SK-N-SH (cell line): Measurements from ENCODE around the gene TXNDC9. TPM values are rescaled to one million over a fixed set of nuclear protein-coding genes. Genes with fewer than 3 reads are reported as not detected.

Source experiments
- CTCF ChIA-PET: fragments of 300-600, 350-600 bp; formaldehyde crosslinking; extraction: SDS; loops from one replicate; lab custom pipeline; 2021; lab: Yijun Ruan, JAX
- POLR2A ChIA-PET: fragments of 350-600 bp; sonication (Branson Sonifier 250); formaldehyde crosslinking; extraction: SDS; loops from one replicate; lab custom pipeline; 2020; ENCODE audit warnings: antibody characterized with exemption, inconsistent platforms; lab: Yijun Ruan, JAX
- DNase-seq: peaks from one replicate; pipeline ENCODE4 v3.0.0; 2012
- H2AFZ ChIP-seq: fragments of 200-600 bp; sonication (generic); 2 replicates; pipeline ENCODE4 v1.8.1; 2016; ENCODE audit warnings: antibody characterized with exemption, mild to moderate bottlenecking, low read depth
- H3F3A ChIP-seq: fragments of 200-600 bp; sonication (generic); replicated peaks from 2 replicates; pipeline ENCODE3; 2016; ENCODE audit warnings: antibody characterized with exemption, mild to moderate bottlenecking; ENCODE audit not compliant: insufficient read depth
- H3K27ac ChIP-seq, 2 experiments: fragments of 200-500 bp in 1 of 2; fragments of 200-600 bp in 1 of 2; sonication (Bioruptor generic) in 1 of 2; sonication (generic), shearing (Covaris generic) in 1 of 2; 2 replicates each; pipeline versions ENCODE4 v1.5.1 to v1.6.1; 2014 to 2016; ENCODE audit warnings: low read depth in 2 of 2, inconsistent platforms in 1 of 2, low read length in 1 of 2, mild to moderate bottlenecking in 1 of 2, mixed read lengths in 1 of 2
- H3K27me3 ChIP-seq: fragments of 200-600 bp; sonication (generic), shearing (Covaris generic); 2 replicates; pipeline ENCODE4 v1.6.1; 2016; ENCODE audit warnings: mixed run types; ENCODE audit not compliant: insufficient read depth
- H3K36me3 ChIP-seq, 2 experiments: fragments of 200-500 bp in 1 of 2; fragments of 200-600 bp in 1 of 2; sonication (Bioruptor generic) in 1 of 2; sonication (generic) in 1 of 2; replicated peaks in 1 of 2; 2 replicates each; pipeline versions ENCODE3 to v1.5.1; 2014 to 2016; ENCODE audit warnings: low read length in 1 of 2, mild to moderate bottlenecking in 1 of 2; ENCODE audit not compliant: insufficient read depth in 2 of 2, control insufficient read depth in 1 of 2
- H3K4me1 ChIP-seq, 2 experiments: fragments of 200-500 bp in 1 of 2; fragments of 200-600 bp in 1 of 2; sonication (Bioruptor generic) in 1 of 2; sonication (generic), shearing (Covaris generic) in 1 of 2; 2 replicates each; pipeline versions ENCODE4 v1.5.1 to v1.6.1; 2014 to 2016; ENCODE audit warnings: low read depth in 1 of 2, low read length in 1 of 2, mixed run types in 1 of 2; ENCODE audit not compliant: insufficient read depth in 2 of 2, control insufficient read depth in 1 of 2
- H3K4me2 ChIP-seq: fragments of 200-600 bp; sonication (generic), shearing (Covaris generic); 2 replicates; pipeline ENCODE4 v1.6.1; 2017; ENCODE audit warnings: mixed run types
- H3K4me3 ChIP-seq, 2 experiments: fragments of 200-500 bp in 1 of 2; fragments of 200-600 bp in 1 of 2; sonication (Bioruptor generic) in 1 of 2; sonication (generic), shearing (Covaris generic) in 1 of 2; 2 replicates each; pipeline versions ENCODE4 v1.5.1 to v1.8.1; 2014 to 2016; ENCODE audit warnings: low read depth in 2 of 2, inconsistent platforms in 1 of 2, low read length in 1 of 2, mild to moderate bottlenecking in 1 of 2, mixed read lengths in 1 of 2, moderate library complexity in 1 of 2
- H3K79me2 ChIP-seq: fragments of 200-600 bp; sonication (generic); 2 replicates; pipeline ENCODE4 v1.8.1; 2017; ENCODE audit warnings: mild to moderate bottlenecking; ENCODE audit not compliant: insufficient read depth
- H3K9ac ChIP-seq: fragments of 200-600 bp; sonication (generic); 2 replicates; pipeline ENCODE4 v1.6.1; 2017; ENCODE audit warnings: mixed run types
- H3K9me2 ChIP-seq: fragments of 200-600 bp; sonication (generic); 2 replicates; pipeline ENCODE4 v1.6.1; 2017; ENCODE audit warnings: mixed run types
- H3K9me3 ChIP-seq: fragments of 200-600 bp; sonication (generic); 2 replicates; pipeline ENCODE4 v1.6.1; 2017; ENCODE audit warnings: mixed run types, mild to moderate bottlenecking, moderate library complexity
- H4K20me1 ChIP-seq: fragments of 200-600 bp; sonication (generic); 2 replicates; pipeline ENCODE4 v1.6.1; 2017; ENCODE audit warnings: mild to moderate bottlenecking, mixed run types; ENCODE audit not compliant: insufficient read depth
- FOXJ3 ChIP-seq: sonication (generic); formaldehyde crosslinking; IDR thresholded peaks from 2 replicates; pipeline ENCODE4 v1.5.1; 2020; ENCODE audit warnings: mild to moderate bottlenecking, missing genetic modification reagents
- MXI1 ChIP-seq: IDR thresholded peaks from 2 replicates; pipeline ENCODE4 v1.6.1; 2012; ENCODE audit warnings: mild to moderate bottlenecking, low read depth, low read length, improper control_type of control experiment
- NFIC ChIP-seq: IDR thresholded peaks from 2 replicates; pipeline ENCODE4 v1.4.0; 2012; ENCODE audit warnings: borderline replicate concordance
- NRF1 ChIP-seq: IDR thresholded peaks from 2 replicates; pipeline ENCODE4 v1.6.1; 2012; ENCODE audit warnings: low read depth, mild to moderate bottlenecking, low read length
- REST ChIP-seq: IDR thresholded peaks from 2 replicates; pipeline ENCODE4 v1.6.1; 2012; ENCODE audit warnings: mild to moderate bottlenecking, low read depth, low read length, moderate library complexity
- TAF1 ChIP-seq: IDR thresholded peaks from 2 replicates; pipeline ENCODE4 v1.6.1; 2012; ENCODE audit warnings: low read depth, mild to moderate bottlenecking, low read length, moderate library complexity, borderline replicate concordance
- WGBS: methylation state at CpG from one replicate; pipeline ENCODE4 v1.1.6; 2017; ENCODE audit warnings: low lambda C conversion rate; 5-methylcytosine and 5-hydroxymethylcytosine counted together
- polyA plus RNA-seq, 3 experiments: library from polyadenylated mRNA; depleted of rRNA; stranded (reverse); fragments of >200 nt; gene quantifications; 2 replicates each; pipeline ENCODE4 v1.2.3, GENCODE V29; 2012

TXNDC9 gene
- polyA plus RNA-seq, 1 of the 3 experiments (the other 2 are of a cell fraction) = 19.1 TPM

GRCh38 chr2:99342536-99342935 is 6.4 kb upstream of the TXNDC9 start:
- Histone ChIP-seq H3K9me3 (no peaks in the 10 kb centered on the region), H3K9ac (no peak overlapping the region), H3F3A (peaks cover 4% of the 10 kb centered on the region), H3K36me3 (no peaks in the 10 kb centered on the region), H3K79me2 (peaks cover 97% of the 10 kb centered on the region), H3K4me1 (no peaks in the 10 kb centered on the region; a peak in 2 of 4 replicates), H2AFZ (no peak overlapping the region), H4K20me1 (peaks cover 55% of the 10 kb centered on the region), H3K27ac (no peak overlapping the region), H3K4me2 (no peak overlapping the region), H3K4me3 (no peak overlapping the region), H3K27me3 (no peaks in the 10 kb centered on the region), H3K9me2 (no peaks in the 10 kb centered on the region)
- POLR2A ChIA-PET = no interaction called here
- CTCF ChIA-PET = no interaction called here
- TF ChIP-seq MXI1 (no peak), FOXJ3 (CRISPR knock-in tag) (no peak)
- DNase-seq = no peak
- WGBS = 100% methylated on average over 2 of the region's 2 CpGs

DNA sequence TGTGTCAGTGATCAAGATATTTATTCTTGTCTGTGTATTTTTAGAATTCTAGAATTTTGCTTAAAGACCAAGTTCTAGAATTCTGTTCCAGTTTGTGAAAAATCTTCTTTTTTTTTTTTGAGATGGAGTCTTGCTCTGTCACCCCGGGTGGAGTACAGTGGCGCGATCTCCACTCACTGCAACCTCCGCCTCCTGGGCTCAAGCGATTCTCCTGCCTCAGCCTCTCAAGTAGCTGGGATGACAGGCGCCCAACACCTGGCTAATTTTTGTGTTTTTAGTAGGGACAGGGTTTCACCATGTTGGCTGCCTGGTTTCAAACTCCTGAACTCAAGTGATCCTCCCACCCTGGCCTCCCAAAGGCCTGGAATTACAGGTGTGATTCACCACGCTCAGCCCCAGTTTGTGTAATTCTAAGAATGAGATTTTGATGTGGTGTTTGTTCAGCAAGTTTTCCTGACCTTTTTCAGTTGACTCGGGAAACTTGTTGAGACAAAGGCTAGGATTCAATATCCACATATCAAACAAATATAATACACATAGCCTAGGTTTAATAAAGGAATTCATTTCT is 4.6 kb upstream of the TXNDC9 start:
- no peak for TF ChIP-seq NRF1
- no peak for TF ChIP-seq NFIC
- TF ChIP-seq REST = no peak
- TF ChIP-seq TAF1 = no peak
- H3K4me2 ChIP-seq = no peak overlapping the region
- H4K20me1 ChIP-seq = peaks cover 49% of the 10 kb centered on the region
- H3K9me3 ChIP-seq = no peaks in the 10 kb centered on the region
- H2AFZ ChIP-seq = no peak overlapping the region
- ChIA-PET CTCF (interaction anchor here (0.6 kb wide), 1 partner anchor 201 kb away, joined by 3 read pairs; no protein-coding TSS in a partner anchor), POLR2A (no interaction called here)
- H3F3A ChIP-seq = peaks cover 10% of the 10 kb centered on the region
- H3K79me2 ChIP-seq = peaks cover 88% of the 10 kb centered on the region
- H3K9ac ChIP-seq = no peak overlapping the region
- no peak overlapping the region for H3K4me3 ChIP-seq
- H3K9me2 ChIP-seq = no peaks in the 10 kb centered on the region
- H3K4me1 ChIP-seq = no peaks in the 10 kb centered on the region; a peak in 2 of 4 replicates
- H3K27me3 ChIP-seq = no peaks in the 10 kb centered on the region
- H3K36me3 ChIP-seq = no peaks in the 10 kb centered on the region
- no peak overlapping the region for H3K27ac ChIP-seq
- WGBS = 84% methylated on average over 8 of the region's 8 CpGs
- DNase-seq = no peak
